Gastroesophageal sphincter (tissue), 3 donors: ENCODE measurements around the gene LARGE1.

ENCODE experiments used
- POLR2A ChIP-seq, 2 donors: fragments of 450-650 bp; IDR thresholded peaks; one replicate each; pipeline ENCODE4 v1.6.1; 2017; ENCODE audit warnings: antibody characterized with exemption in 2 of 2, mild to moderate bottlenecking in 2 of 2, moderate library complexity in 1 of 2
- TF ChIP-seq, protein P1 (sequence below), 4 experiments: fragments of 200-600 bp in 2 of 4; fragments of 450-650 bp in 2 of 4; sonication (generic) in 1 of 4; IDR thresholded peaks; one replicate each; pipeline ENCODE4 v1.5.1; 2017 to 2019; ENCODE audit warnings: antibody characterized with exemption in 4 of 4, mild to moderate bottlenecking in 2 of 4, moderate library complexity in 2 of 4

DNA sequence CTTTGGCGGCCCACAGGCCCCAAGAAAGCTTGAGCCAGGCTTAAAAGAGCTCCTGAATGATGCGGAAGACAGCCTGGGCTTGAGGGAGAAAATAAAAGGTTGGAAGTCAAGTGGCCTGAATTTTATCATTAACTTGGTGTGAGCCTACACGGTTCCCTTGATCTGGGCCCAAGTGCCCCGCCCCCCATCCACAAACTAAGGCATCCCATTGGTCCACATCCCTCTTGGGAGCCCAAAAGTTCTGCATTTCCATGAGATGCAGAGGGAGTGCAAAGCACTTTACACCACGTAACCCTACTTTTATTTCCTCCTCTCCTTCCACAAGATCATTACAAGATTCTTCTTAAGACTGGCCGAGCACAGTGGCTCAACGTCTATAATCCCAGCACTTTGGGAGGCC lies 22.2 kb downstream of the LARGE1 start:
- TF ChIP-seq, protein P1, sequence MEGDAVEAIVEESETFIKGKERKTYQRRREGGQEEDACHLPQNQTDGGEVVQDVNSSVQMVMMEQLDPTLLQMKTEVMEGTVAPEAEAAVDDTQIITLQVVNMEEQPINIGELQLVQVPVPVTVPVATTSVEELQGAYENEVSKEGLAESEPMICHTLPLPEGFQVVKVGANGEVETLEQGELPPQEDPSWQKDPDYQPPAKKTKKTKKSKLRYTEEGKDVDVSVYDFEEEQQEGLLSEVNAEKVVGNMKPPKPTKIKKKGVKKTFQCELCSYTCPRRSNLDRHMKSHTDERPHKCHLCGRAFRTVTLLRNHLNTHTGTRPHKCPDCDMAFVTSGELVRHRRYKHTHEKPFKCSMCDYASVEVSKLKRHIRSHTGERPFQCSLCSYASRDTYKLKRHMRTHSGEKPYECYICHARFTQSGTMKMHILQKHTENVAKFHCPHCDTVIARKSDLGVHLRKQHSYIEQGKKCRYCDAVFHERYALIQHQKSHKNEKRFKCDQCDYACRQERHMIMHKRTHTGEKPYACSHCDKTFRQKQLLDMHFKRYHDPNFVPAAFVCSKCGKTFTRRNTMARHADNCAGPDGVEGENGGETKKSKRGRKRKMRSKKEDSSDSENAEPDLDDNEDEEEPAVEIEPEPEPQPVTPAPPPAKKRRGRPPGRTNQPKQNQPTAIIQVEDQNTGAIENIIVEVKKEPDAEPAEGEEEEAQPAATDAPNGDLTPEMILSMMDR (IDR thresholded peaks at IDR 0.05), result no peak
- TF ChIP-seq POLR2A (IDR thresholded peaks at IDR 0.05), result no peak
